SU-DHL-6 (cell line): Measurements from ENCODE around the gene ZC3H7B.

ENCODE experiments used
- H2AFZ ChIP-seq: fragments of 200-600 bp; sonication (generic); 2 replicates; pipeline ENCODE4 v1.6.1; 2014; ENCODE audit warnings: low read depth, mild to moderate bottlenecking, moderate library complexity, mixed read lengths, antibody characterized with exemption, low read length; ENCODE audit not compliant: severe bottlenecking
- H3F3A ChIP-seq: fragments of 200-600 bp; shearing (Covaris generic); 2 replicates; pipeline ENCODE4 v1.6.0; 2016; ENCODE audit warnings: antibody characterized with exemption, mild to moderate bottlenecking; ENCODE audit not compliant: insufficient read depth
- H3K27ac ChIP-seq: fragments of 200-600 bp; sonication (generic); 2 replicates; pipeline ENCODE4 v1.5.1; 2016; ENCODE audit warnings: low read depth, mild to moderate bottlenecking, low read length, moderate library complexity, mixed read lengths
- H3K27me3 ChIP-seq: fragments of 200-600 bp; sonication (generic), shearing (Covaris generic); 2 replicates; pipeline ENCODE4 v1.6.0; 2014; ENCODE audit warnings: mild to moderate bottlenecking, low read length
- H3K36me3 ChIP-seq: fragments of 200-600 bp; sonication (generic); 2 replicates; pipeline ENCODE4 v1.6.1; 2014; ENCODE audit warnings: mild to moderate bottlenecking, low read length, mixed read lengths
- H3K4me2 ChIP-seq: fragments of 300-600, 200-600 bp; shearing (Covaris generic), sonication (generic); 2 replicates; pipeline ENCODE4 v1.6.0; 2014; ENCODE audit warnings: low read length, low read depth, mild to moderate bottlenecking; ENCODE audit not compliant: poor library complexity, severe bottlenecking
- H3K4me3 ChIP-seq: fragments of 200-600 bp; sonication (generic); 2 replicates; pipeline ENCODE4 v1.5.1; 2014; ENCODE audit warnings: antibody characterized with exemption, low read length, mild to moderate bottlenecking, mixed read lengths; ENCODE audit not compliant: insufficient read depth, poor library complexity, severe bottlenecking
- H3K79me2 ChIP-seq: fragments of 200-600 bp; sonication (generic); 2 replicates; pipeline ENCODE4 v1.6.1; 2014; ENCODE audit warnings: mild to moderate bottlenecking, low read length, moderate library complexity; ENCODE audit not compliant: insufficient read depth
- H3K9ac ChIP-seq: fragments of 200-600 bp; sonication (generic); 2 replicates; pipeline ENCODE4 v1.7.0; 2014; ENCODE audit warnings: mild to moderate bottlenecking, low read length
- H3K9me2 ChIP-seq: fragments of 200-600 bp; sonication (generic); replicated peaks from 2 replicates; pipeline ENCODE4 v1.6.1; 2014; ENCODE audit warnings: low read length; ENCODE audit not compliant: insufficient read depth
- H3K9me3 ChIP-seq: fragments of 200-600 bp; sonication (generic); 2 replicates; pipeline ENCODE4 v1.6.1; 2014; ENCODE audit warnings: low read length, mixed read lengths; ENCODE audit not compliant: insufficient read depth
- H4K20me1 ChIP-seq: fragments of 200-600 bp; sonication (generic); 2 replicates; pipeline ENCODE4 v1.6.1; 2014; ENCODE audit warnings: low read depth, mild to moderate bottlenecking, antibody characterized with exemption, low read length, moderate library complexity, mixed read lengths
- EZH2phosphoT487 ChIP-seq: fragments of 200-600 bp; sonication (generic), shearing (Covaris generic); conservative IDR thresholded peaks from 2 replicates; pipeline ENCODE4 v1.6.1; 2018; ENCODE audit warnings: mild to moderate bottlenecking, antibody characterized with exemption, low read length, moderate library complexity, mixed read lengths
- TF ChIP-seq, protein P1 (sequence below): fragments of 200-600 bp; sonication (generic); IDR thresholded peaks from one replicate; pipeline ENCODE4 v1.5.1; 2017; ENCODE audit warnings: antibody characterized with exemption, mild to moderate bottlenecking, low read length, moderate library complexity; ENCODE audit not compliant: insufficient read depth, poor library complexity, severe bottlenecking

The ZC3H7B gene

DNA sequence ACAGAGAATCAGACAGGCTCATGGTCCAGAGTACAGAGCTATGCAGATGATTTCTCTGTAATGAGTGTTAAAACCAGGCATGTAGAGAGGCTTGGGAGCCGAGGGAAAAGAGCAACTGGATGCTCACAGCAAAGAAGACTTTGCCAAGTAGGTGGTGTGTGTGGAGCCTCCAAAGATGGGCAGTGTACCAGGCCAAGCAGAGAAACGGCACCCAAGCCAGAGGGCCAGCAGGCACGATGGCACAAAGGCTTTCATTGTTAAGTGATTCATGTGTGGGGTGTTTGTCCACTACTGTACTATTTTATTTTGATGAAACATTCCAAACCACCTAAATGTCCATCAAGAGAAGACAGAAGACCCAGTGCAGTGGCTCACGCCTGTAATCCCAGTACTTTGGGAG is 26.5 kb upstream of the ZC3H7B start:
- Histone ChIP-seq H2AFZ (no peak overlapping the region), H3K9me3 (no peaks in the 10 kb centered on the region), H3K27ac (no peak overlapping the region), H3F3A (no peaks in the 10 kb centered on the region), H3K9me2 (no peaks in the 10 kb centered on the region), H3K4me2 (no peak overlapping the region), H3K36me3 (peaks cover 19% of the 10 kb centered on the region), H4K20me1 (no peaks in the 10 kb centered on the region), H3K27me3 (no peaks in the 10 kb centered on the region), H3K9ac (no peak overlapping the region), H3K79me2 (no peaks in the 10 kb centered on the region), H3K4me3 (no peak overlapping the region)
- TF ChIP-seq, protein P1, sequence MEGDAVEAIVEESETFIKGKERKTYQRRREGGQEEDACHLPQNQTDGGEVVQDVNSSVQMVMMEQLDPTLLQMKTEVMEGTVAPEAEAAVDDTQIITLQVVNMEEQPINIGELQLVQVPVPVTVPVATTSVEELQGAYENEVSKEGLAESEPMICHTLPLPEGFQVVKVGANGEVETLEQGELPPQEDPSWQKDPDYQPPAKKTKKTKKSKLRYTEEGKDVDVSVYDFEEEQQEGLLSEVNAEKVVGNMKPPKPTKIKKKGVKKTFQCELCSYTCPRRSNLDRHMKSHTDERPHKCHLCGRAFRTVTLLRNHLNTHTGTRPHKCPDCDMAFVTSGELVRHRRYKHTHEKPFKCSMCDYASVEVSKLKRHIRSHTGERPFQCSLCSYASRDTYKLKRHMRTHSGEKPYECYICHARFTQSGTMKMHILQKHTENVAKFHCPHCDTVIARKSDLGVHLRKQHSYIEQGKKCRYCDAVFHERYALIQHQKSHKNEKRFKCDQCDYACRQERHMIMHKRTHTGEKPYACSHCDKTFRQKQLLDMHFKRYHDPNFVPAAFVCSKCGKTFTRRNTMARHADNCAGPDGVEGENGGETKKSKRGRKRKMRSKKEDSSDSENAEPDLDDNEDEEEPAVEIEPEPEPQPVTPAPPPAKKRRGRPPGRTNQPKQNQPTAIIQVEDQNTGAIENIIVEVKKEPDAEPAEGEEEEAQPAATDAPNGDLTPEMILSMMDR = no peak
- TF ChIP-seq EZH2phosphoT487 = no peak

DNA sequence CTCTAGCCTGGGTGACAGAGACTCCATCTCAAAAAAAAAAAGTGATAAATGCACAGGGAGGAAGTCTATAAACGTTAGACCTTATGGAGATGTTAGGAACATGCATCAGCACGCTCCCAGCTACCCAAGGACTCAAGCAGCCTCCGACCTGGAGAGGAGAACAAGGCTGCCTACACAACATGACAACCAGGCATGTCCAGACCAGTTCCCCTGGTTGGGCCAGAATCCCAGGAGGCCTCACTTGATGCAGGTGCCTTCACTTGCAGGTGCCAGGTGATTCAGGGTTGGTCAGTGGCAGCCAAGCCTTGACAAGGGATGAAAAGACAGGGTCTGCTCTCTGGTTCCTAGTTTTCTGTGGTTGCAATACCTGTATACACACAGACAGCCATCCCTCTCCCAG is 21.3 kb upstream of the ZC3H7B start:
- no peaks in the 10 kb centered on the region for H3K9me3 ChIP-seq
- H2AFZ ChIP-seq = no peak overlapping the region
- peaks cover 37% of the 10 kb centered on the region for H3K79me2 ChIP-seq
- H3K36me3 ChIP-seq = peaks cover 13% of the 10 kb centered on the region; the same call in 1 of the 2 replicates
- no peak overlapping the region for H3K27ac ChIP-seq
- no peaks in the 10 kb centered on the region for H3K9me2 ChIP-seq
- no peak overlapping the region for H3K4me2 ChIP-seq
- no peaks in the 10 kb centered on the region for H3K27me3 ChIP-seq
- no peak overlapping the region for H3K9ac ChIP-seq
- TF ChIP-seq, protein P1 = no peak
- no peak for TF ChIP-seq EZH2phosphoT487
- H3K4me3 ChIP-seq = no peak overlapping the region
- no peaks in the 10 kb centered on the region for H3F3A ChIP-seq
- no peaks in the 10 kb centered on the region; the same call in 1 of the 2 replicates for H4K20me1 ChIP-seq

DNA sequence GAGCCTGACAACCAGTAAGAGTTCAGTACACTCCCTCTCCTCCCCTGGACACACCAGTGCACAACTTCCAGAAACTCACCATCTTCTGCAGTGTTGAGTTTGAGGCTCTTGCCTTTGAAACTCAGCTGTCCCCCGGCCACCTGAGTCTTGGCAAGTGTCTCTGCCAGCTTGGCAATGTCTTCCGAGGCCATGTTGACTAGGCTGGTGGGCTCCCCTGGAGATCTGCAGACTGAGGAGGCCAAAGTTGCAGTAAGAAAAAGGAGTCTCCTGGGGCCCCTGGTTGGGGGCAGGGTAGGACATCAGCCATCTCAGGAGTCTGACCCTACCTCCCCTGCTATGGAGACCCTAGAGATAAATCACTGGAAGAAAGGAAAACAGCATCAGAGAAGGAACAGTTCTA is 20.5 kb upstream of the ZC3H7B start:
- H3K9me2 ChIP-seq = no peaks in the 10 kb centered on the region
- peaks cover 45% of the 10 kb centered on the region for H3K79me2 ChIP-seq
- no peaks in the 10 kb centered on the region; the same call in 1 of the 2 replicates for H4K20me1 ChIP-seq
- no peak overlapping the region for H2AFZ ChIP-seq
- no peaks in the 10 kb centered on the region for H3F3A ChIP-seq
- H3K36me3 ChIP-seq = peaks cover 11% of the 10 kb centered on the region; the same call in 1 of the 2 replicates
- no peak overlapping the region for H3K4me2 ChIP-seq
- no peak overlapping the region for H3K4me3 ChIP-seq
- no peak overlapping the region for H3K9ac ChIP-seq
- H3K27ac ChIP-seq = no peak overlapping the region
- TF ChIP-seq EZH2phosphoT487 = no peak
- TF ChIP-seq, protein P1 = no peak
- no peaks in the 10 kb centered on the region for H3K9me3 ChIP-seq
- no peaks in the 10 kb centered on the region for H3K27me3 ChIP-seq
